ENCODE results near the gene GCAT.

DNA sequence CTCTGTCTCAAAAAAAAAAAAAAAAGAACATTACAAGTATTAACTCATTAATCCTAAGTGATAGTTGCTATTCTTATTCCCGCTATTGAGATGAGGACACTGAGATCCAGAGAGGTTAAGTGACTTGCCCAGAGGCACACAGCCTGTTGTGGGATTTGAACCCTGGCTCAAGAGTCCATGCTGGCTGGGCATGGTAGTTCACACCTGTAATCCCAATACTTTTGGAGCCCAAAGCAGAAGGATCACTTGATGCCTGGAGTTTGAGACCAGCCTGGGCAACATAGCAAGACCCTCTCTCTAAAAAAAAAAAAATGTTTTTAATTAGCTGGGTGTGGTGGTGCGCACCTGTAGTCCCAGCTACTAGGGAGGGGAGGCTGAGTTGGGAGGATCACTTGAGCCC lies 4.1 kb downstream of the GCAT start:
- TF ChIP-seq, protein P1, sequence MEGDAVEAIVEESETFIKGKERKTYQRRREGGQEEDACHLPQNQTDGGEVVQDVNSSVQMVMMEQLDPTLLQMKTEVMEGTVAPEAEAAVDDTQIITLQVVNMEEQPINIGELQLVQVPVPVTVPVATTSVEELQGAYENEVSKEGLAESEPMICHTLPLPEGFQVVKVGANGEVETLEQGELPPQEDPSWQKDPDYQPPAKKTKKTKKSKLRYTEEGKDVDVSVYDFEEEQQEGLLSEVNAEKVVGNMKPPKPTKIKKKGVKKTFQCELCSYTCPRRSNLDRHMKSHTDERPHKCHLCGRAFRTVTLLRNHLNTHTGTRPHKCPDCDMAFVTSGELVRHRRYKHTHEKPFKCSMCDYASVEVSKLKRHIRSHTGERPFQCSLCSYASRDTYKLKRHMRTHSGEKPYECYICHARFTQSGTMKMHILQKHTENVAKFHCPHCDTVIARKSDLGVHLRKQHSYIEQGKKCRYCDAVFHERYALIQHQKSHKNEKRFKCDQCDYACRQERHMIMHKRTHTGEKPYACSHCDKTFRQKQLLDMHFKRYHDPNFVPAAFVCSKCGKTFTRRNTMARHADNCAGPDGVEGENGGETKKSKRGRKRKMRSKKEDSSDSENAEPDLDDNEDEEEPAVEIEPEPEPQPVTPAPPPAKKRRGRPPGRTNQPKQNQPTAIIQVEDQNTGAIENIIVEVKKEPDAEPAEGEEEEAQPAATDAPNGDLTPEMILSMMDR (IDR thresholded peaks at IDR 0.05): no peak
- no peak for TF ChIP-seq POLR2A (IDR thresholded peaks at IDR 0.05)

Measured in thyroid gland (tissue), 4 donors.